Sciatic nerve (tissue), 2 donors: ENCODE measurements around the gene RAD51B. TPM values are rescaled to one million over a fixed set of nuclear protein-coding genes. Genes with fewer than 3 reads are reported as not detected.

Source experiments
- ATAC-seq: fragments of 200-7000 bp; cut with Tn5 transposase; one replicate; pipeline ENCODE4 v1.9.1; 2020; ENCODE audit warnings: mild to moderate bottlenecking, moderate library complexity
- DNase-seq: peaks from one replicate; pipeline ENCODE4 v3.0.0-alpha.2; 2020; ENCODE audit warnings: low spot score
- intact Hi-C: fragments of 100-400 bp; cut with DNase I; formaldehyde crosslinking; loops from one replicate; pipeline ENCODE4 v1.14.2; 2022
- total RNA-seq: library from RNA; stranded (reverse); fragmentation: NEBNext Ultra II Directional; extraction: Animal tissue kit (Norgen Biotek cat#: 25700); gene quantifications from one replicate; pipeline ENCODE4 v1.2.1, GENCODE V29; 2021
- donor health status: DM: no; HTN: no; CAD: no.
- donor health status: DM: no; HTN: no; CAD: no.

Gene RAD51B
- total RNA-seq, 1 donor from 2014 or later = 30.4 TPM

DNA sequence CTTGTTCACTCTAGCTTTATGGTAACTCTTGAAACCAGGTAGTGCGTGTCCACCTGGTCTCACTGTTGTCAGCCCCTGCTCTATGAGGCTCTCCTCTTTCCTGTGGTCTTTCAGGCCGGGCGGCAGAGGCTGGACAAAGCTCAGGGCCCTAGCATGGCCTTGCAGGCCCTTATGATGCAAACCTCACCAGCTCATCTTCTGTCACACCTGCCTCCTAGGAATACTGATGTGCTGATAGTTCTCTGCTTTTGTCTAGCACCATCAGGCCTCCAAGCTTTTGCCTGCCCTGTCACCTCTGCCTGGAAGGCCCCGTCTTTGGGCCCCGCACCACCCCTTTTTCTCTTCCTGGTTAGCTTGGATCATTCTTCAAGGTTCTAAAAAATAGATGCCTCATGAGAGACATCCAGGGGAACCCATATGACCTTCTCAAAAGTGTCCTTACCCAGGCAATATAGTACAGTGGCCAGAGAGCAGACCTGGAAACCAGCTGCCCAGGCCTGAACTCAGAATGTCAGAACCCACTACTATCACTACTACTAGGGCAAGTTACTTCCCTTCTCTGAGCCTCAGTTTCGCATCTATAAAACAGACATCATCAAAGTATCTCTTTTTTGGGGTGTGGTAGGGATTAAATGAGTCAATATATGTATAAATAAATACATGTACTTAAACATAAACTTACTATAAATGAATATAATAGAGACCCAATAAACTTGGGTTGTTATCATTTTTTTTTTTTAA lies 881.6 kb downstream of the RAD51B start:
- intact Hi-C loops = no loop called here
- no peak for ATAC-seq
- no peak for DNase-seq

DNA sequence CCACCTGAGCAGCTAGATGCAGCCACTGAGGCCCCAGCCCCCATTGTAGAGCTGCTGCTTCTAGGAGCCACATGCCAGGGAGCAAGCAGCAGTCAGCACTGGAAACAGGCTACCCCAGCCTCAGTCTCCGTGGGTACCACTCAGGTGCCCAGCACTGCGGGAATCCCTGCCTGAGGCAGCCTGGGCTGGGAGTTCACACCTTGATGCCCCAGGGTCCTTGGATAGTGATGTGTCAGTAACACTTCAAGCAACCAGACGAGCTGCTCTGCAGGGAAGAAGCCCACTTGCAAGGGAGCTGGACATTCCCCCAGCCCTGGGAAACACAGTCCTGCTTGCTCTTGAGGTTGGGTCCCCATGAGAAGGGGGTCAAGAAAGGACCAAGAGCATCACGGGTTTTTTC lies 882.6 kb downstream of the RAD51B start:
- DNase-seq (no peak), ATAC-seq (no peak)
- intact Hi-C loops = no loop called here

- intact Hi-C loops = no loop called here
- no peak for ATAC-seq
These were observed 883.0 kb downstream of the RAD51B start for GRCh38 chr14:68702578-68702977.

DNA sequence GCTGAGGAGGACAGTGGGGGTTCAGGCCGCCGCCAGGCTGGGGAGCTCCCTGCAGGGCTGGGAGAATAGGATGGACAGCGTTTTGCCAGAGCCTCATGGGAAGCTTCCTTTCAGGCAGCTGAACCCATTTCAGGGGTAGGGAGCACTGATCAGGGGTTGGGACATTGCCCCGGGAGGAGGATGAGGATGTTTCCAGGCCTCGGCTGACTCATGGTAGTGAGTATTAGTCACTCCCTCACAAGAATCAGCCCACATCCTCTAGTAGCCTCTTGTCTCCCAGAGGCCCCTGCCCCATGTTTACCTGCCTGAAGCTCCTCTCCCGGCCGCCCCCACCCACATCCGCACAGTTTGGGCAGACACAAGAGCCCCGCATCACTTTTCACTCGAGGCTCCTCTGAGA lies 883.5 kb downstream of the RAD51B start:
- intact Hi-C loops = no loop called here
- DNase-seq (no peak), ATAC-seq (no peak)

More at GRCh38 chr14:68702578-68702977, 883.0 kb downstream of the RAD51B start:
- DNase-seq = no peak

GRCh38 chr14:68704736-68705720 lies 885.4 kb downstream of the RAD51B start:
- intact Hi-C loops = no loop called here
- DNase-seq = peak; percentile 34
- ATAC-seq = no peak

DNA sequence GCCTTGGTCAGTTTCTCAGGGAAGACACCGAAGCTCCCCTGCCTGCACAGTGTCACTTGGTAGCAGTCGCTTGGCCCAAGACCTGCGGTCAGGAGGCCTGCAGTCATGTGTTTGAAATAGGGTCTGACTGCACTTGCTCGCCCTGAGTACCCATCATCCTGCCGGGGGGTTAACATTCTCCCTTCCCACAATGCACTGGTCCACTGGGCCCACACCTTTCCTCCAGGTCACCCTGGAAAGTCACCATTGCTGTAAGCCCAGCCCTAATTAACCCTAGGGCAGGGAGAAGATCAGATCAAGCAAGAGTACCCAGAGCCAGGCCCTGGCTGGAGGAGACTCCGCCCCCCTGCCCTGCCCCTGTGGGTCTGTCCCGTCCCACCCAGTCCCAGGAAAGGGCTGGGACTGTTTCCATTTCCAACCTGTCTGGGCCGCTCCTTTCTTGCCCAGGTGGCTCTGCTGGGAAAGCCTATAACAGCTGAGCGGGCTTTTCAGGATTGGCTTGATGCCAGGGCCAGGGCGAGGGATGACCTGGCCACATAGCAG lies 886.2 kb downstream of the RAD51B start:
- ATAC-seq = peak; percentile 20
- DNase-seq = peak; percentile 59
- intact Hi-C loops = no loop called here

DNA sequence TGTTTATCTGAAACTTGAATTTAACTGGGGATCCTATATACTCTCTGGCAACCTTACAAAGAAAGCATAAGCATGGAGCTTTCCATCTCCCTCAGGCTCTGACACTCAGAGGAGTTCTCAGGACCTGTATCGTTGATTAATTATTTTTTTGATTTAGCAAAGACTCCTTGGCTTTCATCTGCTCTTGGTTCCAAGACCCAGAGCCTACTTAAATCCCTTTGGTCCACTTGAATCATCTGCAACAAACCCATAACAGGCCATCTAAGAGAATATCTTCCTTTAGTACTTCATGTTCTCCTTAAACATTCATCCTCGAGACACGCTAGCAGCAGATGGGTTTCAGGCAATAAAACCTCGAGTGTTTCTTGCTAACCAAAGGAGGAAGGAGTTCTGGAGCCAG lies 887.9 kb downstream of the RAD51B start:
- intact Hi-C loops = no loop called here
- peak; percentile 44 for ATAC-seq
- peak; percentile 1 for DNase-seq

DNA sequence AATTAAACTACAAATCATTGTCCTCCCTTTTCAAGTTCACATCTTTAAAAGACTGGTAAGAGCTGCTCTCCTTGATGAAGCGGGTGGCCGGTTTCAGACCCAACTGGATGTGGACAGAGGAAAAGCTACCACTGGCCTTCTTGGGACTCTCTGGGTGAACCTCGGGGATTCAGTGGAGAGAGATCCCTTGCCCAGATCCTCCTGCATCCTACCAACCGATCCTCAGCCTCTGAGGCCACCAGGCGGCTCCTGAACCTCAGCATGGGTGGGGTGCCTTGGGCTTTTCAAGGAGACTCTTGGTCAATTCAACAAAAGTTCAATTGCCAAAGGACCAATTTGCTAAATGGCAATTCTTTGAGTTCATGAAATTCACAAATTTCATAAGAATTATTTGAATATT lies 888.8 kb downstream of the RAD51B start:
- DNase-seq (peak; percentile 42), ATAC-seq (no peak)
- intact Hi-C loops = no loop called here

DNA sequence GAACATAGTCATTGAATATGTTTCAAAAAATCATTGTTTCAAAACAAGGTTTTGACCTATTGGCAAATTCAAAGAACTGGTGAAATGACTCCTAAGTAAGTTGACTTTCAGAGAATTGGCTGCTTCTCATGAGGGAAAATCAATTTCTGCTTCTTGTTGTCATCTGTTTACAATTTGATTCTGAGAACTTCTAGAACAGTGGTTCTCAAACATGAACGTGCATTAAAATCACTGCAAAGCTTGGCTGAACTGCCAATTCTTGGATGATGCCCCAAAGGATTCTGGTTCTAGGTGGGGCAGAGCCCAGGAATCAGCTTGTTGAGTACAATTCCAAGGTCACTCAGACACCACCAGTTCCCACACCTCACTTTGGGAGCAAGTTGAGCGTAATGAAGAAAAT lies 889.4 kb downstream of the RAD51B start:
- ATAC-seq (peak; percentile 68), DNase-seq (peak; percentile 1)
- intact Hi-C loops = no loop called here

- ATAC-seq (no peak), DNase-seq (peak; percentile 23)
- intact Hi-C loops = no loop called here
These were observed 891.2 kb downstream of the RAD51B start for GRCh38 chr14:68710776-68711175.

DNA sequence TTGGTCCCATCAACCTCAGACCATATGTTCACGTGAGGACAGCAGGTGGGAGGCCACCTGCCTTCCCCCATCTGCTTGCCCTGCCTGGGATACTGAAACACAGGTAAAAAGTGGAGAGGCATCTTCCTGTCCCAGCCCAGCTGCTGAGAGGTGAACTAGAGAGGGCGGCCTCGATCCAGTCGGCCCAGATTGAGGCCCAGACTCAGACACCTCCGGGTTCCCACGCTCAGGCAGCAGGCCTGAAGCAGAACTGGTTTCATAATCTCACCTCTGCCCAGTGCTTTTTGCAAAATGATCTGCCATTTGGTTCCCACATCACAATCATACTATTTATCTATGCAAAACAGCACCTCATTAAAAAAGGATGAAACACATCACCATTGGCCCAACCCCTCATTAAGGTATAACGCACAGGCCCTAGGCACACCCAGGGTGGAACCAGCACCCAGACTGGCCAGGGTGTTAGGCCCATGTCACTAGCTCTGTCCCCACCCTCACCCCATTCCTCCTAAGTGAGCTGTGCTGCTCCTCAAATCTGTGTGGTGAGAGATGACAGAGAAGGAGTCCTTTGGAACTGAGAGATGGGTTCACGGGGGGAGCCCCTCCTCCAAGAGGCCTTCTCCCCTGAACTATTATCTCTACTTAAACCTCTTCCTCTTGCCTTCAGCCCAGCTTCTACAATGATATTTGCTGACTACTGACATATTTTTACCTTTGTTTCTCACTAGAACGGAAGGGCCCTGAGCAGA lies 892.2 kb downstream of the RAD51B start:
- ATAC-seq = no peak
- DNase-seq = peak; percentile 31
- intact Hi-C loops = no loop called here

- ATAC-seq (no peak), DNase-seq (no peak)
- intact Hi-C loops = no loop called here
These were observed 893.3 kb downstream of the RAD51B start for GRCh38 chr14:68712703-68713370.

DNA sequence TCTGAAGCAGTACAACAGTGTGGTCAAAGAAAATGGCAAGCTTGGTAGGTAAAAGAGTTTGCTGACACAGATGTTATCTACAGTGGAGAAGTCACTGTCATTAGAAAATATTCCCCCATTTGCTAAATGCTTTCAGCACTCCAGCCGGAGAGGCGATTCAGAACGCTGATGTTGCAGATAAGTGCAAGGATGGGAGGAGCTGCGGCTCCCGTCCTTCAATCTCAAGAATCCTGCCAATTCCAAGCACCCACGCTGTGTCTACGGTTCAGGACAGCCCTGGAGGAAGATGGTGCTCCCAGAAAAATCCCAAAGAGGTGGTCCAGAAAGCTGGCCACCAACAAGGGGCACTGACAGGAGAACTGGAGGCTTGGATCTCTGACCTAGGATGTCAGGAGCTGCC lies 894.2 kb downstream of the RAD51B start:
- DNase-seq (no peak), ATAC-seq (no peak)
- intact Hi-C loops = no loop called here

- ATAC-seq = peak; percentile 69
- no peak for DNase-seq
- intact Hi-C loops = no loop called here
These were observed 895.7 kb downstream of the RAD51B start for GRCh38 chr14:68714991-68715924.

GRCh38 chr14:68716698-68717097 lies 897.1 kb downstream of the RAD51B start:
- intact Hi-C loops = no loop called here
- ATAC-seq (no peak), DNase-seq (peak; percentile 12)

DNA sequence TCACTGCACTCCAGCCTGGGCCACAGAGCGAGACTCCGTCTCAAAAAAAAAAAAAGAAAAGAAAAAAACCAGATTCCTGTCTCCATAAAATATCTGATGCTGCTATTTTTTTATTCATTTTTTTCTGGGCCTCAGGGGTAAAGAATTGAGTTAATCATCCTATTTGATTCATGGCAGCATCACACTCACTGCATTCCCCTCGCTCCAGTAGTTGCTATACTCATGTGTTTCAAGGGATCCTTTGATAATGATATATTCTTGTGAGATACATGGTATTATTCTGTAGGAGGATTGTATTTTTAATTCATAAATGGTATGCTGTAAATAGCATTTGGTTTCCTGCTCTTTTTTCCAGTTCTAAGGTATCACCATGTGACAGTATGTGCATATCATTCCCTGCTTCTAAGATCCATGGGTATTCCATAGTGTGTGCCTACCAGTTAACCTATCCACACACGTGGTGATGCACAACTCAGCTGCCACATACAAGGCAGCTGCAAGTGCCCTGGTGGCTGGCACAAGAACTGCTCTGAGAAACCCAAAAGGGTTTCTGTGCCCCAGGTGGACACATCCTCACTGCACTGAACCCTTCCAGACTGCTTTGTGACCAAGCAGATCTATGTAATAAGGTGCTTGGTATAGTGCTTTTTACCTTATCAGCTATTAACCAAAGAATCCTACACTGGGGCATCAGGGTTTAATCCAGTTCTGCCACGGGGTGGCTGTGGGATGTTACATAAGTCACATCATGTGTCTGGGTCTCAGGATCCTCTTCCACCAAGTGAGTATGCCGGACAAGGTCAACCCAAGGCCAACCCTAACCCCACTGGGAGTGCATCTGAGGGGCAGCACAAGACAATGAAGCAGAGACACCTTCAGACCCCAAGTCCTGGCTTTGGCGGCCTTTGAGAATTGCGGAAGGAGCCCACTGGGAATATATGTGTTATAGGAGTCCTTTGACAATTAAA lies 898.7 kb downstream of the RAD51B start:
- no peak for ATAC-seq
- no peak for DNase-seq
- intact Hi-C loops = no loop called here
